K562 (cell line): Measurements from ENCODE around the gene RXRA. TPM values are rescaled to one million over a fixed set of nuclear protein-coding genes. Genes with fewer than 3 reads are reported as not detected.

Experiments
- ATAC-seq: fragments of 200-7000 bp; cut with Tn5 transposase; 3 replicates; pipeline ENCODE4 v1.9.1; 2020; ENCODE audit warnings: moderate library complexity
- BruUV-seq: library from RNA; stranded (reverse); fragments of 400-500 nt; replicated peaks from 2 replicates; lab custom pipeline; 2021; lab: Mats Ljungman, UMichigan
- CTCF ChIA-PET: fragments of 300-600 bp; formaldehyde crosslinking; extraction: SDS; loops from one replicate; lab custom pipeline; 2021; ENCODE audit warnings: low intra/inter-chr PET ratio; lab: Yijun Ruan, JAX
- POLR2A ChIA-PET: fragments of 300-600, 350-650 bp; sonication (Branson Sonifier 250); formaldehyde crosslinking; extraction: SDS; loops from one replicate; lab custom pipeline; 2021; ENCODE audit warnings: antibody characterized with exemption, inconsistent platforms; lab: Yijun Ruan, JAX
- DNase-seq, 4 experiments: peaks; one replicate each; pipeline versions ENCODE4 v3.0.0 to v3.0.0-alpha.2; 2011 to 2018; ENCODE audit warnings: low spot score in 3 of 4, mixed read lengths in 3 of 4; ENCODE audit errors: extremely low read depth in 1 of 4
- FAIRE-seq: peaks from 2 replicates; lab custom pipeline; 2011; peaks lifted over from hg19 to GRCh38; lab: Jason Lieb, UNC
- H2AFZ ChIP-seq: 2 replicates; pipeline ENCODE4 v1.6.0; 2011; ENCODE audit warnings: low read depth, low read length, control low read depth, inconsistent platforms
- H3K27ac ChIP-seq: fragments of 200-600 bp; 3 replicates; pipeline ENCODE4 v1.8.0; 2011; ENCODE audit warnings: low read depth, mild to moderate bottlenecking, control low read depth, inconsistent platforms, low read length, moderate library complexity, mixed read lengths; ENCODE audit errors: extremely low read depth
- H3K27me3 ChIP-seq, 2 experiments: fragments of 300-600 bp in 1 of 2; 2 replicates in 1 of 2; 3 replicates in 1 of 2; pipeline versions ENCODE4 v1.6.0 to v1.8.0; 2011; ENCODE audit warnings: inconsistent platforms in 2 of 2, low read length in 2 of 2, mild to moderate bottlenecking in 1 of 2, mixed read lengths in 1 of 2, moderate library complexity in 1 of 2; ENCODE audit not compliant: control insufficient read depth in 2 of 2, insufficient read depth in 2 of 2
- H3K36me3 ChIP-seq: fragments of 300-600 bp; 3 replicates; pipeline ENCODE4 v1.8.0; 2011; ENCODE audit warnings: mild to moderate bottlenecking, low read length, inconsistent platforms; ENCODE audit not compliant: control insufficient read depth, insufficient read depth
- H3K4me1 ChIP-seq, 2 experiments: fragments of 200-600 bp in 1 of 2; replicated peaks in 1 of 2; 2 replicates in 1 of 2; 3 replicates in 1 of 2; pipeline versions ENCODE4 v1.5.1 to v1.8.0; 2011; ENCODE audit warnings: inconsistent platforms in 2 of 2, low read length in 2 of 2, mild to moderate bottlenecking in 1 of 2, mixed read lengths in 1 of 2, moderate library complexity in 1 of 2; ENCODE audit not compliant: control insufficient read depth in 2 of 2, insufficient read depth in 2 of 2
- H3K4me2 ChIP-seq: 2 replicates; pipeline ENCODE4 v1.6.1; 2011; ENCODE audit warnings: low read length, control low read depth, inconsistent platforms, mixed read lengths; ENCODE audit not compliant: insufficient read depth
- H3K4me3 ChIP-seq: fragments of 200-600 bp; sonication (generic), shearing (Covaris generic); 2 replicates; pipeline ENCODE4 v1.5.1; 2016; ENCODE audit warnings: control low read depth, inconsistent platforms
- H3K79me2 ChIP-seq: fragments of 200-600 bp; 3 replicates; pipeline ENCODE4 v1.8.0; 2011; ENCODE audit warnings: low read length, inconsistent platforms; ENCODE audit not compliant: control insufficient read depth, insufficient read depth
- H3K9ac ChIP-seq, 2 experiments: 2 replicates each; pipeline versions ENCODE4 v1.6.0 to v1.6.1; 2011; ENCODE audit warnings: low read depth in 2 of 2, low read length in 2 of 2, control low read depth in 1 of 2, inconsistent platforms in 1 of 2, mild to moderate bottlenecking in 1 of 2, mixed read lengths in 1 of 2; ENCODE audit not compliant: insufficient read depth in 1 of 2
- H3K9me1 ChIP-seq: one replicate; pipeline ENCODE4 v1.6.0; 2011; ENCODE audit warnings: inconsistent platforms, mild to moderate bottlenecking, low read length, moderate library complexity; ENCODE audit not compliant: control insufficient read depth, insufficient read depth
- H3K9me3 ChIP-seq: replicated peaks from 2 replicates; pipeline ENCODE4 v1.5.1; 2011; ENCODE audit warnings: low read depth, low read length, inconsistent platforms; ENCODE audit not compliant: control insufficient read depth, insufficient read depth
- H4K20me1 ChIP-seq: replicated peaks from 2 replicates; pipeline ENCODE4 v1.6.1; 2011; ENCODE audit warnings: low read length, inconsistent platforms, mixed read lengths; ENCODE audit not compliant: control insufficient read depth, insufficient read depth
- BCL6 ChIP-seq: fragments of 250-450 bp; sonication (Bioruptor Pico); IDR thresholded peaks from 2 replicates; pipeline ENCODE4 v1.4.0; 2020
- BCOR ChIP-seq: fragments of 450-650 bp; IDR thresholded peaks from 2 replicates; pipeline ENCODE4 v1.6.1; 2016
- CTBP1 ChIP-seq: fragments of 450-650 bp; IDR thresholded peaks from 2 replicates; pipeline ENCODE4 v1.6.1; 2016; ENCODE audit warnings: borderline replicate concordance
- HDGF ChIP-seq: fragments of 450-650 bp; IDR thresholded peaks from 2 replicates; pipeline ENCODE4 v1.6.1; 2016
- ILF3 ChIP-seq: fragments of 450-650 bp; IDR thresholded peaks from 2 replicates; pipeline ENCODE4 v1.6.1; 2018; ENCODE audit warnings: antibody characterized with exemption, mild to moderate bottlenecking, moderate library complexity, borderline replicate concordance
- KAT8 ChIP-seq: fragments of 450-650 bp; IDR thresholded peaks from 2 replicates; pipeline ENCODE4 v1.6.1; 2016; ENCODE audit warnings: low read depth, mild to moderate bottlenecking
- MAFG ChIP-seq: fragments of 450-650 bp; conservative IDR thresholded peaks from 2 replicates; pipeline ENCODE4 v1.6.1; 2016; ENCODE audit warnings: missing genetic modification characterization, missing compliant biosample characterization
- PHF21A ChIP-seq: fragments of 450-650 bp; IDR thresholded peaks from 2 replicates; pipeline ENCODE4 v1.6.1; 2017; ENCODE audit warnings: low read depth, borderline replicate concordance
- POLR2H ChIP-seq: IDR thresholded peaks from 2 replicates; pipeline ENCODE4 v1.6.1; 2016; ENCODE audit warnings: missing genetic modification characterization, low read depth, mild to moderate bottlenecking, control low read depth, missing compliant biosample characterization, moderate library complexity
- RBM15 ChIP-seq: fragments of 200-400 bp; formaldehyde crosslinking; IDR thresholded peaks from 2 replicates; pipeline ENCODE4 v1.6.1; 2018; ENCODE audit warnings: mild to moderate bottlenecking, low read length, moderate library complexity; ENCODE audit not compliant: insufficient read depth
- SREBF1 ChIP-seq: fragments of 150-350 bp; IDR thresholded peaks from 2 replicates; pipeline ENCODE4 v1.6.1; 2014; ENCODE audit warnings: antibody characterized with exemption, low read depth, low read length, borderline replicate concordance
- STAG1 ChIP-seq: sonication (generic); formaldehyde crosslinking; IDR thresholded peaks from 2 replicates; pipeline ENCODE4 v1.5.0; 2020; ENCODE audit warnings: missing genetic modification reagents, borderline replicate concordance
- ZNF75A ChIP-seq: fragments of 450-650 bp; formaldehyde crosslinking; IDR thresholded peaks from 2 replicates; pipeline ENCODE4 v1.4.0; 2020; ENCODE audit warnings: mild to moderate bottlenecking
- WGBS: fragments of 100-300 bp; shearing (Covaris generic); methylation state at CpG from one replicate; pipeline ENCODE4 v1.1.6; 2016; ENCODE audit warnings: low coverage, mixed read lengths; ENCODE audit not compliant: insufficient coverage; ENCODE audit errors: missing lambda C conversion rate; 5-methylcytosine and 5-hydroxymethylcytosine counted together
- in situ Hi-C: fragments of 300-500 bp; cut with MboI; formaldehyde crosslinking; loops from 4 replicates; pipeline ENCODE4 v1.15.0; 2018; ENCODE audit warnings: inconsistent platforms, mixed read lengths
- intact Hi-C: fragments of 100-400 bp; cut with micrococcal nuclease; formaldehyde crosslinking; loops from 2 replicates; pipeline ENCODE4 v1.14.2; 2022
- polyA plus RNA-seq, 8 experiments: library from polyadenylated mRNA; depleted of rRNA in 4 of 8; stranded (reverse) in 5 of 8; unstranded in 3 of 8; fragments of >200 nt; fragmentation: Nextera tagmentation in 2 of 8; fragmentation: Illumina TruSeq in 1 of 8; extraction: Ambion mirVana in 2 of 8; extraction: Trizol in 1 of 8; gene quantifications; 2 replicates each; pipeline versions ENCODE4 v1.2.1 to v1.2.3, GENCODE V29; 2011 to 2014; ENCODE audit warnings: inconsistent platforms in 1 of 8, missing spikeins in 1 of 8
- total RNA-seq, 7 experiments: library from RNA; depleted of rRNA in 6 of 7; stranded (reverse); fragments of >200 nt in 6 of 7; fragmentation: Illumina TruSeq in 2 of 7; extraction: Trizol in 2 of 7; gene quantifications; 2 replicates each; pipeline versions ENCODE4 v1.2.1 to v1.2.3, GENCODE V29; 2011 to 2021; ENCODE audit warnings: low replicate concordance in 1 of 7
- TF ChIP-seq, protein P1 (sequence below): fragments of 250-450 bp; sonication (Bioruptor Pico); IDR thresholded peaks from 2 replicates; pipeline ENCODE4 v1.4.0; 2020; ENCODE audit warnings: mild to moderate bottlenecking, moderate library complexity, borderline replicate concordance
- TF ChIP-seq, protein P2 (sequence below): fragments of 250-450 bp; sonication (Bioruptor Pico); IDR thresholded peaks from 2 replicates; pipeline ENCODE4 v1.8.0; 2022; ENCODE audit warnings: inconsistent platforms, mild to moderate bottlenecking, moderate library complexity, borderline replicate concordance
- TF ChIP-seq, protein P3 (sequence below): fragments of 450-650 bp; formaldehyde crosslinking; IDR thresholded peaks from 2 replicates; pipeline ENCODE4 v1.4.0; 2020; ENCODE audit warnings: mild to moderate bottlenecking, moderate library complexity

RXRA gene
- total and polyA plus RNA-seq, 9 of the 15 experiments (the other 6 are each of a cell fraction or from before 2014, with no cell fraction given) = 0.35 to 23.6 (median 4.6) TPM

GRCh38 chr9:134306636-134307600 is 19.3 kb upstream of the RXRA start:
- no peaks in the 10 kb centered on the region for H3K79me2 ChIP-seq
- no peak overlapping the region for H3K9ac ChIP-seq
- H3K4me1 ChIP-seq = no peaks in the 10 kb centered on the region
- POLR2A ChIA-PET = interaction anchor here (0.9 to 1.5 kb wide), 5 partner anchors 11 to 27 kb away, joined by 3 to 7 read pairs (median 4); no protein-coding TSS in a partner anchor
- in situ Hi-C loops = no loop called here
- WGBS = 4% methylated on average over 15 of the region's 15 CpGs
- H4K20me1 ChIP-seq = no peaks in the 10 kb centered on the region
- H3K4me2 ChIP-seq = no peak overlapping the region
- no peak for FAIRE-seq
- TF ChIP-seq POLR2H (tag) = no peak
- TF ChIP-seq, protein P1, sequence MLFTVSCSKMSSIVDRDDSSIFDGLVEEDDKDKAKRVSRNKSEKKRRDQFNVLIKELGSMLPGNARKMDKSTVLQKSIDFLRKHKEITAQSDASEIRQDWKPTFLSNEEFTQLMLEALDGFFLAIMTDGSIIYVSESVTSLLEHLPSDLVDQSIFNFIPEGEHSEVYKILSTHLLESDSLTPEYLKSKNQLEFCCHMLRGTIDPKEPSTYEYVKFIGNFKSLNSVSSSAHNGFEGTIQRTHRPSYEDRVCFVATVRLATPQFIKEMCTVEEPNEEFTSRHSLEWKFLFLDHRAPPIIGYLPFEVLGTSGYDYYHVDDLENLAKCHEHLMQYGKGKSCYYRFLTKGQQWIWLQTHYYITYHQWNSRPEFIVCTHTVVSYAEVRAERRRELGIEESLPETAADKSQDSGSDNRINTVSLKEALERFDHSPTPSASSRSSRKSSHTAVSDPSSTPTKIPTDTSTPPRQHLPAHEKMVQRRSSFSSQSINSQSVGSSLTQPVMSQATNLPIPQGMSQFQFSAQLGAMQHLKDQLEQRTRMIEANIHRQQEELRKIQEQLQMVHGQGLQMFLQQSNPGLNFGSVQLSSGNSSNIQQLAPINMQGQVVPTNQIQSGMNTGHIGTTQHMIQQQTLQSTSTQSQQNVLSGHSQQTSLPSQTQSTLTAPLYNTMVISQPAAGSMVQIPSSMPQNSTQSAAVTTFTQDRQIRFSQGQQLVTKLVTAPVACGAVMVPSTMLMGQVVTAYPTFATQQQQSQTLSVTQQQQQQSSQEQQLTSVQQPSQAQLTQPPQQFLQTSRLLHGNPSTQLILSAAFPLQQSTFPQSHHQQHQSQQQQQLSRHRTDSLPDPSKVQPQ (CRISPR knock-in tag) = no peak
- no peak for TF ChIP-seq KAT8
- no peak for TF ChIP-seq HDGF
- TF ChIP-seq RBM15 = no peak
- TF ChIP-seq BCOR = no peak
- no peak for TF ChIP-seq SREBF1
- TF ChIP-seq BCL6 = no peak
- TF ChIP-seq MAFG (tag) = no peak
- no peak for TF ChIP-seq ZNF75A (CRISPR knock-in tag)
- TF ChIP-seq ILF3 = no peak
- TF ChIP-seq, protein P2, sequence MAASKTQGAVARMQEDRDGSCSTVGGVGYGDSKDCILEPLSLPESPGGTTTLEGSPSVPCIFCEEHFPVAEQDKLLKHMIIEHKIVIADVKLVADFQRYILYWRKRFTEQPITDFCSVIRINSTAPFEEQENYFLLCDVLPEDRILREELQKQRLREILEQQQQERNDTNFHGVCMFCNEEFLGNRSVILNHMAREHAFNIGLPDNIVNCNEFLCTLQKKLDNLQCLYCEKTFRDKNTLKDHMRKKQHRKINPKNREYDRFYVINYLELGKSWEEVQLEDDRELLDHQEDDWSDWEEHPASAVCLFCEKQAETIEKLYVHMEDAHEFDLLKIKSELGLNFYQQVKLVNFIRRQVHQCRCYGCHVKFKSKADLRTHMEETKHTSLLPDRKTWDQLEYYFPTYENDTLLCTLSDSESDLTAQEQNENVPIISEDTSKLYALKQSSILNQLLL (CRISPR knock-in tag) = no peak
- no peak for TF ChIP-seq PHF21A
- no peak for TF ChIP-seq STAG1 (CRISPR knock-in tag)
- TF ChIP-seq CTBP1 = no peak
- TF ChIP-seq, protein P3, sequence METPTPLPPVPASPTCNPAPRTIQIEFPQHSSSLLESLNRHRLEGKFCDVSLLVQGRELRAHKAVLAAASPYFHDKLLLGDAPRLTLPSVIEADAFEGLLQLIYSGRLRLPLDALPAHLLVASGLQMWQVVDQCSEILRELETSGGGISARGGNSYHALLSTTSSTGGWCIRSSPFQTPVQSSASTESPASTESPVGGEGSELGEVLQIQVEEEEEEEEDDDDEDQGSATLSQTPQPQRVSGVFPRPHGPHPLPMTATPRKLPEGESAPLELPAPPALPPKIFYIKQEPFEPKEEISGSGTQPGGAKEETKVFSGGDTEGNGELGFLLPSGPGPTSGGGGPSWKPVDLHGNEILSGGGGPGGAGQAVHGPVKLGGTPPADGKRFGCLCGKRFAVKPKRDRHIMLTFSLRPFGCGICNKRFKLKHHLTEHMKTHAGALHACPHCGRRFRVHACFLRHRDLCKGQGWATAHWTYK (CRISPR knock-in tag) = no peak
- no peak for ATAC-seq
- intact Hi-C loops = no loop called here
- peaks cover 4% of the 10 kb centered on the region; the same call in 1 of the 2 replicates for H3K9me3 ChIP-seq
- H3K27me3 ChIP-seq = peaks cover 11 to 57% of the 10 kb centered on the region in 2 experiments; a peak in 4 of 5 replicates
- DNase-seq = no peak
- CTCF ChIA-PET = no interaction called here
- BruUV-seq = no TSS peak
- H2AFZ ChIP-seq = no peak overlapping the region
- H3K36me3 ChIP-seq = no peaks in the 10 kb centered on the region
- no peak overlapping the region for H3K27ac ChIP-seq
- no peak overlapping the region for H3K4me3 ChIP-seq
- no peaks in the 10 kb centered on the region for H3K9me1 ChIP-seq
